HTERT RPE-1 (cell line): Measurements from ENCODE around the gene CHST14.

ENCODE experiments used
- in situ Hi-C: fragments of 300-500 bp; cut with MboI; formaldehyde crosslinking; loops from 4 replicates; pipeline ENCODE4 v1.14.3; 2020; ENCODE audit warnings: low sequenced_read_pairs

CHST14 gene

GRCh38 chr15:40470423-40471104 is at the start of gene CHST14:
CHST14 (plus strand) TSS chr15:40470984; CDS start chr15:40471214, 230 bp downstream.
- in situ Hi-C loops = no loop called here

- in situ Hi-C loops = no loop called here
Measured at GRCh38 chr15:40421246-40422157, 49.3 kb upstream of the CHST14 start.

GRCh38 chr15:40424483-40425115 is 46.2 kb upstream of the CHST14 start:
- in situ Hi-C loops = no loop called here

GRCh38 chr15:40425681-40426080 is 45.1 kb upstream of the CHST14 start:
- in situ Hi-C loops = no loop called here

GRCh38 chr15:40427188-40427587 is 43.6 kb upstream of the CHST14 start:
- in situ Hi-C loops = no loop called here

GRCh38 chr15:40428185-40428584 is 42.6 kb upstream of the CHST14 start:
- in situ Hi-C loops = no loop called here

GRCh38 chr15:40429068-40429710 is 41.6 kb upstream of the CHST14 start:
- in situ Hi-C loops = no loop called here

GRCh38 chr15:40430271-40430805 is 40.4 kb upstream of the CHST14 start:
- in situ Hi-C loops = no loop called here

GRCh38 chr15:40435023-40435709 is 35.6 kb upstream of the CHST14 start:
- in situ Hi-C loops = no loop called here

GRCh38 chr15:40435710-40436089 is 35.1 kb upstream of the CHST14 start:
- in situ Hi-C loops = no loop called here

- in situ Hi-C loops = no loop called here
Measured at GRCh38 chr15:40436116-40436891, 34.5 kb upstream of the CHST14 start.

GRCh38 chr15:40436892-40437751 is 33.7 kb upstream of the CHST14 start:
- in situ Hi-C loops = no loop called here

GRCh38 chr15:40437752-40438687 is 32.8 kb upstream of the CHST14 start:
- in situ Hi-C loops = no loop called here

- in situ Hi-C loops = no loop called here
Measured at GRCh38 chr15:40438712-40439111, 32.1 kb upstream of the CHST14 start.

- in situ Hi-C loops = no loop called here
Measured at GRCh38 chr15:40439461-40439959, 31.3 kb upstream of the CHST14 start.

GRCh38 chr15:40439960-40440742 is 30.6 kb upstream of the CHST14 start:
- in situ Hi-C loops = no loop called here
